HG03108 (cell line): ENCODE results near the gene GYPB.
"Not testable (repeated sequence)": the region's sequence is repeated elsewhere in the genome, so short reads cannot be mapped to it uniquely, and the experiment has no call there.

Source experiments
- ATAC-seq: cut with Tn5 transposase; IDR thresholded peaks from one replicate; pipeline ENCODE4 v1.9.1; 2021; ENCODE audit warnings: moderate library complexity; ENCODE audit not compliant: unreplicated experiment

The GYPB gene

DNA sequence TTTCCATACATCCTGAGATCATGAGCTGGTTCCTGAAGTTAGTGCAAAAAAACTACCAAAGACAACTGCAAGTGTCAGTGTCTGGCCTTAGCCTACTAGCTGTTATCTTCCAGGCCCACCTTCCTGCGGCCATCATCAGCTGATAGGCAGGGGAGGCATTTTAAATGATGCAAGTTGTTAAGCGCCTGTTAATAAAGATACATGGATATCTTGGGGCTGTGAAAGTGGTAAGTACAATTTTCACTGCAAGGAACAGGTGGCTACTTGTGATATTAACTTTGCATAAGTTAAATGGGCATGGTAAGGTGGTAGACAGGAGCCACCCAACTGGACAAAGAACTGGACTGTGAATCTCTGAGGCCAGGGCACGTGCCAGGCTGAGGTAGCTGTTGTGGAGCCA, at the start of gene GYPB:
GYPB (minus strand) TSS at position 104 of the 400 bp plus-strand sequence; CDS start at position 11, 93 bp downstream.
- not testable (repeated sequence) for ATAC-seq

DNA sequence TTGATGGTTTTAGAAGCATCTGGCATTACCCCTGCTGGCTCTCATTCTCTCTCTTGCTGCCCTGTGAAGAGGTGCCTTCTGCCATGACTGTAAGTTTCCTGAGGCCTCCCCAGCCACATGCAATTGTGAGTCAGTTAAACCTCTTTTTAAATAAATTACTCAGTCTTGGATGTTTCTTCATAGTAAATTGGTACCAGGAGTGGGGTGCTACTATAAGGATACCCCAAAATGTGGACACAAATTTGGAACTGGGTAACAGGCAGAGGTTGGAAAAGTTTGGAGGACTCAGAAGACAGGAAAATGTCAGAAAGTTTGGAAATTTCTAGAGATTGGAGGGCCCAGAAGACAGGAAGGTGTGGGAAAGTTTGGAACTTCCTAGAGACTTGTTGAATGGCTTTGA, 42.4 kb upstream of the GYPB start:
- not testable (repeated sequence) for ATAC-seq

DNA sequence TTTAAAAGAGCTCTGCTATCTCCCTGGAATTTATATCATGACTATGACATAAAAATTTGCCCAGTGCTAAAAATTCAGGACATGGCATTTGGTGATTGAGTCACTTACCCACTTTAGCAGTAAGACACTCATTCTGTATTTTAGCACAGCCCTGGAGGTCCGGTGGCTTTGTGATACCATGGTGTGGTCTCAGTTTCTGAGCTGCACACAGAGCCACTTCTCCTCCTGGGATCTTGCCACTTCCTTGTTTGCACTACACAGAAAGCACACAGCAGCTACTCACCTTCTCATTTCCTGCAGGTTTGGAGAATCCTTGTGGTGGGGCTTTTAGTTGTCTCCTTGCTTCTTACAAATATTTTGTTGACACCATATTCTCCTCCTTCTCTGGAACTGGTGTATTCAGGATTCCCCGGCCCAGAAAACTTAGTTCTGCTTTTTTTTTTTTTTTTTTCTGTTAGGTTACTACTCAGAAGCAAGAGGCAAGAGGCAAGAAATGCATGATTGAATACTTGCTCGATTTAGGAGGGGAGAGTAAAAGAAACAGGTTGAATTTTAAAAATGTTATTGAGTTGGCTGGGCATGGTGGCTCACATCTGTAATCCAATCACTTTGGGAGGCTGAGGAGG, 41.2 kb upstream of the GYPB start:
- not testable (repeated sequence) for ATAC-seq

DNA sequence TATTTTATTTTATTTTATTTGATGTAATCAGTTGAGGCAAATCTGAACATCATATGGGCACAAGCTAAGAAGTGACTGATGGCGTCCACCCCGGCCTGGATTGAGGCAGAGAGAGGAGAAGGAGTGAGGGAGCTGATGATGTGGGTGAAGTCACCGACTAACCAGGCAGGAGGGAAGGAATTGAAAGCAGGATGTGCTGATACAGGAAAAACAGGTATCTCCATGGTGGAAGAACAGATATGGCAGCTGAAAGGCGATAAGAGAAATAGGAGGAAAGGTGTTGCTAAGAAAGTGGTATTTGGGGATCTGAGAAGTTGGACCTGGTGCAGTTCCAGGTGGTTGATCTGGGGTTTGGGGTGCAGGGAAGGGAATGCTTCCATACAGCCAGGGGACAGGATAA, 37.6 kb upstream of the GYPB start:
- no peak for ATAC-seq

DNA sequence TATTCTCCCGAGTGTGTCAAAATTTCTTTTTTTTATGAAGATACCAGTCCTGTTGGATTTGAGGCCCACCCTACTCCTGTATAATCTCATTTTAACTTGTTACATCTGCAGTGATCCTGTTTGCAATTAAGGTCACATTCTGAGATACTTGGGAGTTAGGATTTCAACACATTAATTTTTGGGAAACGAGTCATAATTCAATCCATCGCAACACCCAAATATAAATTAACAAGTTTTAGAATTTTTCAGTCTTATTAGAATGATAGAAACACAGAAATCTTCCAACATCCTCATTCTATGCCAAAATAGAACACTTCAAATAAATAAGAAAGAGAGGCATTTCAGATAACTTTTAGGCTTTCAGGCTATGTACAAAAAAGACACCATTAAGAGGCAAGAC, 36.2 kb upstream of the GYPB start:
- not testable (repeated sequence) for ATAC-seq

DNA sequence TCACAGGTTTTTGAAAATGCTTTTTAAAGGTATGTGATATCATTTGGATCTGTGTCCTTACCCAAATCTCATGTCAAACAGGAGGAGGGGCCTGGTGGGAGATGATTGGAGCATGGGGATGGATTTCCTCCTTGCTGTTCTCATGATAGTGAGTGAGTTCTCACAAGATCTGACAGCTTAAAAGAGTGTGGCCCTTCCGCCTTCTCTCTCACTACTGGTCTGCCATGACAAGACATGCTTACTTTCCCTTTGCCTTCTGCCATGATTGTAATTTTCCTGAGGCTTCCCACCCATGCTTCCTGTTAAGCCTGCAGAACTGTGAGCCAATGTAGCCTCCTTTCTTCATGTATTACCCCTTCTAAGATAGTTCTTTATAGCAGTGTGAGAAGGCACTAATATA, 32.3 kb upstream of the GYPB start:
- ATAC-seq: not testable (repeated sequence)

DNA sequence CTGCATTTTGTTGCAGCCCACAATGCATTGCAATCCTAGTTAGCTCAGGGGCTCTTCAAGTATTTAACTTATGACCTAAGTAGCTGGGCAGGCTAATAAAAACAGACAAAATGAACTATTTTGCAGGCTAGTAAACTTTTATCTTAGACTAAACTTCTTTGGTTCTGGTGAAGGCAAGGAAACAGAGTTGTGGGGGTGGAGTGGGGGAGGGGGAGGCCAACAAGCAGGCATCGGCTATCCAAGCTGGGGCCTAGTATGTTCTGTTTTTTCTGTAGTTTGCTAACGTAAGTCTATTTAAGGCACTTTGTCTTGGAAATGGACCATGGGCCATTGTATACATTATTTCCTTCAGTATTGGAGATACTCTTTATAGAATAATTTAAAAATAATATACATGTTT, 31.5 kb upstream of the GYPB start:
- not testable (repeated sequence) for ATAC-seq

DNA sequence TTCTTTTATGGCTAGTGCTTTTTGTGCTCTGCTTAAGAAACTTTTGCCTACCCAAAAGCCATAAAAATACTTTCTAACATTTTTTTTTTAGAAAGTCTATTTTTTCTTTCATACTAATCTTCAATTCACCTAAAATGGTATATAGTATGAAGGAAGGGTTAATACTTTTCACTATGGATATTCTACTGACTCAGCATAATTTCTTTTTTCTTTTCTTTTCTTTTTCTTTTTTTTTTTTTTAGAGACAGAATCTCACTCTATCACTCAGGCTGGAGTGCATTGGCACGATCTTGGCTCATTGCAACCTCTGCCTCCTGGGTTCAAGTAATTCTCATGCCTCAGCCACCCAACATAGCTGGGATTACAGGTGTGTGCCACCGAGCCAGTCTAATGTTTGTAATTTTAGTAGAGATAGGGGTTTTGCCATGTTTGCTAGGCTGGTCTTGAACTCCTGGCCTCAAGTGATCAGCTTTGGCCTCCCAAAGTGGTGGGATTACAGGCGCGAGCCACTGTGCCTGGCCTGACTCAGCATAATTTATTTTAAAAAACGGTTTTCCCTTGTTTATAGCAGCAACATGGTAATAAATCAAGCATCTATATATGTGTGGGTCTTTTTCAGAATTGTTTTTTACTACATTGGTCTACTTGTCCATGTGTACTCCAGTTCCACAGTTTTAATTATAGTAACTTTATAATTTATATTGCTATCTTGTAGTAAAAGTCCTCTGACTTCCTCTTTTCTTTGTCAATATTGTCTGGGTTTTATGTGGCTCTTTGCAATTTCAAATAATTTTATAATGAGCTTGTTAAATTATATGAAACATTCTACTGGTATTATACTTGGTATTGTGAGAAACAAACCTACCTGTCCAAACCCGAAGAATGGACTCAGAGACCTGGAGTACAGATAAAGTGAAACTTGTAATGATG, 30.6 kb upstream of the GYPB start:
- ATAC-seq: not testable (repeated sequence)

DNA sequence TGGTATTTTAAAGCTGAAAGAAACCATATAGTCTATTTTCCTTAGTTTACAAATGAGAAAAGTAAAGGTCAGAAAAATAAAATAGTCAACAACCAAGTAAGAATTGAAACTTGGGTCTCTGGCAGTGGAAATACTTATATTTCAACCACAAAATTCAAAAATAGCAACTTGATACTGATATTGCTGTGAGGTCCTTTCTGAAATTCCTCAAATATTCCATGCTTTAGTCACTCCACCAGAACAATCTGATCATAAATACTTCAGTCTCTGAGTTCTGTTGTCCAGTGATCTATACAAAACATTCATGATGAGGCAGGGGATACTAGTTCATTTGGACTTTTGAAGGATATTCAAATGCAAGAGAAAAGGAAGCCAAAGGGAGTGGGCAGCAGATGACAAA, 25.8 kb upstream of the GYPB start:
- not testable (repeated sequence) for ATAC-seq

DNA sequence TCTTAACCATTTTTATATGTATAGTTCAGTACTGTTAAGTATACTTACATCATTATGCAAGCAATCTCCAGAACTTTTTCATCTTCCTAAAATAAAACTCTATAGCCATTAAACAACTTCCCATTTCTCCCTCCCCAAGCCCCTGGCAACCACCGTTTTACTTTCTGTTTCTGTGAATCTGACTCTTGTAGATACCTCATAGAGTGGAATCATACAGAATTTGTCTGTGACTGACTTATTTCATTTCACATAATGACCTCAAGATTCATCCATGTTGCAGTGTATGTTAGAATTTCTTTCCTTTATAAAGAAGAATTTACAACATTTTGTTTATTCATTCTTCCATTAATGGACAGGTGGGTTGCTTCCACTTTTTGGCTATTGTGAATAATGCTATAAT, 13.4 kb upstream of the GYPB start:
- ATAC-seq: not testable (repeated sequence)

DNA sequence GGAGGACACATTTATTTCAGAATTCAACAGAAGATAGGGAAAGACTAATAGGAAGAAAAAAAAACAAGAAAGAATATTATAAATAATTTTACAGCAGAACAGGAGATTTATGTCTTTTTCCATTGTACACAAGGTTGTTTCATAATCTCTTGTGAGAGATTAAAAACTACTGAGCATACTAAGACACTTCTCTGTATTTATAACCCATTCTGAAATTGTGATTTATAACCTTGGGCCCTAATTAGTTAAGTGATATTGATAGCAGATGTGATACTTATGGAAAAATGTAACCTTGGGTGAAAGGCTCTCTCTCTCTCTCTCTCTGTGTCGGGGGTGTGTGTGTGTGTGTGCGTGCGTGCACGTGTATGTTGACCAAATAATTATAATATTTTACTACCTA, 12.7 kb upstream of the GYPB start:
- ATAC-seq: not testable (repeated sequence)

DNA sequence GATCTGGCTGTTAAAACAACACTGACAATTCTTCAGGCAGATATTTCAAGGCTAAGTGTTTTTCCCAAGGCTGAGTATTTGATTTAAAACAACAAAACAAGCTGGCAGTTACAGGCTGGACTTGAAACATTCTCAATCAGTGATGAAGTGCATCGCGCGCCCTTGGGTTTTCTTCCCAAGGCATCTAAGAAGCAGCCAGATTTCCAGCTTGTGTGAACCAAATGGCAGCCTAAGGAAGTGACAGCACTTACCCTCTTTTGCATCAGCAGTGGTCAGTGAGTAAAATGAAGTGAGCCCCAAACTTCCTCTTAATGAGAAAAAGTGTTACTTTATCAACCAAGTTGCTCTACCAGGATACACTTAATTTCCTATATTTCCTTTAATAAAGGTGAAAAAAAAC, 12.2 kb upstream of the GYPB start:
- ATAC-seq: not testable (repeated sequence)

DNA sequence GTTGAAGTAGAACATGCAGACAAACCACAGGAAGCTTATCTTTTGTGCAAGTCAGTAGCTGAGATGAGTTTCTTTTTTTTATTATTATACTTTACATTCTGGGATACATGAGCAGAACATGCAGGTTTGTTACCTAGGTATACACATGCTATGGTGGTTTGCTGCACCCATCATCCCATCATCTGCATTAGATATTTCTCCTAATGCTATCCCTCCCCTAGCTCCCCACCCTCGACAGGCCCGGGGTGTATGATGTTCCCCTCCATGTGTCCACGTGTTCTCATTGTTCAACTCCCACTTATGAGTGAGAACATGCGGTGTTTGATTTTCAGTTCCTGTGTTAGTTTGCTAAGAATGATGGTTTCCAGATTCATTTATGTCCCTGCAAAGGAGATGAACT, 11.5 kb upstream of the GYPB start:
- not testable (repeated sequence) for ATAC-seq

DNA sequence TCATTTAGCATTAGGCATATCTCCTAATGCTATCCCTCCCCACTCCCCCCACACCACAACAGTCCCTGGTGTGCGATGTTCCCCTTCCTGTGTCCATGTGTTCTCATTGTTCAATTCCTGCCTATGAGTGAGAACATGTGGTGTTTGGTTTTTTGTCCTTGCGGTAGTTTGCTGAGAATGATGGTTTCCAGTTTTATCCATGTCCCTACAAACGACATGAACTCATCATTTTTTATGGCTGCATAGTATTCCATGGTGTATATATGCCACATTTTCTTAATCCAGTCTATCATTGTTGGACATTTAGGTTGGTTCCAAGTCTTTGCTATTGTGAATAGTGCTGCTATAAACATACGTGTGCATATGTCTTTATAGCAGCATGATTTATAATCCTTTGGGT, 7.5 kb upstream of the GYPB start:
- ATAC-seq: not testable (repeated sequence)

DNA sequence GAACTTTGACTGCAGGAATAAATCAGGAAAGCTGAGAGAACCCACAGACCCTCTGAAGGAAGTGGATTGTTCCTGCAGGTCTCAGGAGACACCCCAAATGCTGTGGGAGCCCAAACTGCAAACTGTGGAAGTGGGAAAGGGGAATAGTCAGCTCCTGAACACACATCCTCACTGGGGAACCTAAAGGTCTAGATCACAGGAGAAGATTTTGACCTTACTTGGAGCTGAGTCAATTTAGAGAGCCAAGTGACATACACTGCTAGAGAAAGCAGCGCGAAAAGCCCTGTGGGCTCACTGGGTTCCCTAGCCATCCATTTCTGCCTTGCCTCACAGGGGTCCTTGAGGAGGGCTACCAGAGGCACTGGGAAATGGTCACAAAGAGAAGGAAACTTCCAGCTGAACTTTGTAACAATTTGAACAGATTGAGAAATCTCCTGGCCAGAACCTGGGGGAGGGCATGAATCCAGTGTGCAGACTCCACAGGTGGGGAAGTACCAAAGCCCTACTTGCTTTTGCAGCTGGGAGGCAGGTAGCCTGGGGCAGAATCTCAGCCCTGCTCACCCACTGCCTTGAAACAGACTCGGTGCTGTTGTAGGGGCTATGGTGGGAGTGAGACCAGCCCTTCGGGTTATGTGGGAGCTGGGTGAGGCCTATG, 5.3 kb upstream of the GYPB start:
- ATAC-seq: not testable (repeated sequence)

DNA sequence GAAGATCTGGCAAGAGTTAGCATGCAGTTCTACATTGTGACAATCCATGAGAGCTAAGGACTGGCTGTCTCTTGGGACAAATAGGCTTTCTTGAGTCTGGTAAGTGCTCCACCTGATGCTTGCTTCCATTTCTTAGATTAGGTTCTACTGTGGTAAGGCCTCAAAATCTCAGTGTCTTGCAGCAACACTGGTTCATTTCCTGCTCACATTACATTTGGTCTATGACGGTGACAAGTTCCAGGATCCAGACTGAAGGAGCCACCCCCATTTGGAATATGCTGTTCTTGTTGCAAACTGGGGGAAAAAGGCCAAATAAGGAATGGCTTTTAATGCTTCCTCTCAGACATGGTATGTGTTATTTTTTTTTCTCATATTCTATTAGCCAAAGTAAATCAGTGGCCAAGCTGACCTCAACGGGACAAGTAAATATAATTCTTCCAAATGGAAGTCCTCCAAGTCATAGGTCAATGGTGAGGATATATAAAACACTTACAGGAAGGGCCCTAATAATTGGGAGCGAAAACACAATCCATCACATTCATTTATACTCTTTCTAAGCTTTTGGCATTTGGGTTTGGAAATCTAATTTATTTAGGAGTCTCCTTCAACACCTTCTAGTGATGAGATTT, 3.7 kb upstream of the GYPB start:
- ATAC-seq: not testable (repeated sequence)

DNA sequence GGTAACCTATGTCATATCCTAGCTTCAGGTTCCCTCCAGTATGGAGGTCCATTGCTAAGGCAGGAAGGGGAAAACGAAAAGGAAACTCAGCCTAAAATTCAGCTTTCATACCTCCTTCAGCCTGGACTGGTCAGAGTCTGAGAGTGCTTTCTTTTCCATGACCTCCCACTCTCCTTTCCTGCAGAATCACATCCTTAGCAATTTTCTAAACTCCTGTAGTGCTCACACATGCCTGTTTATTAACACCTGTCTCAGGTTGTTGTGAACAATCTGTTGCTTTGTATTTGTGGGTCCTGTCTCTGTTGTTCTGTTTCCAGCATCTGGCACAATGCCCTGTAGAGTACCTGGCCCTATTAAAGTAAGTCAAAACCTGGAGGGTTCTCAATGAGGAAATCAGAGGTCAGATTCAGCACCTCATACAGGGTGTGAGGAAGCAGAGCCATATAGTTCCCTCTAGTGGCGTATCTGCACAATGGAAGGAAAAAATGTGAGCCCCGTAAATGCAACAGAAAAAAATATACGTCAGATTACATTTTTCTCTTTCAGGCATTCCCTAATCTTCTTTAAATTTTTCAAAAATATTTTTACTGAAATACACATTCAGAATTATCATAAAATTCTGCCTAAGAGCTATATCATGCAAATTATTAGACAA, 2.3 kb upstream of the GYPB start:
- not testable (repeated sequence) for ATAC-seq

DNA sequence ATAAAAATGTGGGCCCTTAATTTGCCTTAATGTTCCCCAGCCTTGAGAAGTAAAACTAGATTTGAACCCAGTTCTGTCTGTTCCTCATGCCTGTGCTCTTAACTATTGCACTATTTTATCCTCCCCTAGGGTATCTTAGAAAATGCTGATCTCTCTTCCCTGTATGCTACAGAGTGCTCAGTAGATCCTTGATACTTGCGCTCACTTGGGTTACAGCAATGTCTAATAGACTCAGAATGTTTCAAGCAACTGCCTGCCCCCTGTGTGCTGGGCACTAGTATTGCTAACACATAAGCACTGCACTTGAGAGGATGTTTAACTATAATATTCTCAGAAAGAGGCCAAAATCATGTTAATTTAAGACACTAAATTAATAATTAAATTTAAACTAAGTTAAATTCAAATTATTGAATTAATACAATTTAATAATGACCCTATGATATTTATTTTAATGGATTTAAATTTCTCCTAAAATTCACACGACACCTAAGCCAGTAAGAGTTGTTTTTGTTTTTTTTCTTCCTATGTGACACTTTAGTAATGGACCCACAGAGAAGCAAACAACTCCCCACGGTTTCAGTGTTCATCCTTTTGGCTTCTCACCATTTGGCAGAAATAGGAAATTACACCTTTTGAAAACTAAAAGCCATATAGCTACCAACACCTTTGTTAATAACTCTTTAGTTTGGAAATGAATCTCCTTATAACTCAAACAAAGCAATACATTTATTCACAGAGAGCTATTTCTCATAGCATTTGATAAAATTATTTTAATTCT, 768 bp downstream of the GYPB start:
- not testable (repeated sequence) for ATAC-seq

DNA sequence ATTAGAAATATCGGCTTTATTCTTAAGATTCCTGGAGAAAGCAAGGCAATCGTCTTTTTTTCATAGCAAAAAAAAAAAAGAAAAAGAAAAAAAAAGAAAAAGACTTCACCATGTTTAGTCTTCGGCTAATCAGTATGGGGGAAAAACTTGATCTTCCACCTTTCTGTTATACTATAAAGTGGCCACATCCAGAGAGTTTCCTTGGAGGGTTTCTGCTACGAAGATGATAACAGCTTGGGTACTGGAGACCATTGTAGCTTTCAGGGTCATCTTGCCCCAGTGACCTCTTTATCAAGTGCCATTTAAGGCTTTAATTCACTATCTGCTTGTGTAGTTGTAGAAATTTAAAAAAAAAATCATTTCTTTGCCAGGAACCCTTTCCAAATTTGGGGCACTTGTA, 1.9 kb downstream of the GYPB start:
- not testable (repeated sequence) for ATAC-seq
